Kidney (tissue), 14 donors: ENCODE data around the gene CNTN4. TPM values are rescaled to one million over a fixed set of nuclear protein-coding genes. Genes with fewer than 3 reads are reported as not detected.

Experiments used
- DNase-seq, 5 donors: peaks; one replicate each; pipeline ENCODE4 v3.0.0-alpha.2; 2013 to 2020
- FAIRE-seq: peaks from 2 replicates; lab custom pipeline; 2012; peaks lifted over from hg19 to GRCh38; lab: Jason Lieb, UNC
- H3K27ac ChIP-seq, 2 donors: one replicate each; pipeline ENCODE4 v1.7.0; 2013; ENCODE audit warnings: low read depth in 2 of 2, low read length in 2 of 2, inconsistent platforms in 1 of 2
- H3K27me3 ChIP-seq: one replicate; pipeline ENCODE4 v1.7.1; 2013; ENCODE audit warnings: low read length, inconsistent platforms; ENCODE audit not compliant: control insufficient read depth, insufficient read depth
- H3K36me3 ChIP-seq, 3 donors: one replicate each; pipeline versions ENCODE4 v1.7.0 to v1.7.1; 2013; ENCODE audit warnings: low read length in 3 of 3, control low read depth in 1 of 3, inconsistent platforms in 1 of 3; ENCODE audit not compliant: insufficient read depth in 3 of 3, control insufficient read depth in 2 of 3
- H3K4me1 ChIP-seq, 3 donors: one replicate each; pipeline versions ENCODE4 v1.7.0 to v1.7.1; 2013; ENCODE audit warnings: low read length in 3 of 3, inconsistent platforms in 1 of 3, low read depth in 1 of 3; ENCODE audit not compliant: control insufficient read depth in 2 of 3, insufficient read depth in 2 of 3
- H3K4me3 ChIP-seq, 3 donors: one replicate each; pipeline versions ENCODE4 v1.7.0 to v1.8.1; 2013; ENCODE audit warnings: low read length in 3 of 3, control low read depth in 1 of 3, inconsistent platforms in 1 of 3
- H3K9ac ChIP-seq, 3 donors: one replicate each; pipeline versions ENCODE4 v1.7.0 to v1.7.1; 2013; ENCODE audit warnings: low read length in 3 of 3, control low read depth in 1 of 3, inconsistent platforms in 1 of 3
- H3K9me3 ChIP-seq, 3 donors: one replicate each; pipeline versions ENCODE4 v1.7.0 to v1.7.1; 2013; ENCODE audit warnings: low read length in 3 of 3, control low read depth in 1 of 3, inconsistent platforms in 1 of 3; ENCODE audit not compliant: control insufficient read depth in 2 of 3, insufficient read depth in 1 of 3
- intact Hi-C: fragments of 100-400 bp; cut with DNase I; formaldehyde crosslinking; loops from one replicate; pipeline ENCODE4 v1.11.1; 2022
- polyA plus RNA-seq: library from polyadenylated mRNA; stranded (reverse); fragments of 350-450 nt; fragmentation: Illumina TruSeq; extraction: RNeasy Lipid Tissue Mini Kit (QIAGEN cat#74804); gene quantifications from one replicate; pipeline ENCODE4 v1.2.3, GENCODE V29; 2014; ENCODE audit warnings: low read depth, low replicate concordance; ENCODE audit not compliant: insufficient read depth
- total RNA-seq: library from RNA; stranded (reverse); fragmentation: NEBNext Ultra II Directional; extraction: Animal tissue kit (Norgen Biotek cat#: 25700); gene quantifications from one replicate; pipeline ENCODE4 v1.2.1, GENCODE V29; 2021
- TF ChIP-seq, protein P1 (sequence below): IDR thresholded peaks from 3 replicates; pipeline ENCODE4 v1.5.1; 2012; ENCODE audit warnings: mild to moderate bottlenecking, moderate library complexity, borderline replicate concordance; ENCODE audit not compliant: insufficient read depth; ENCODE audit errors: extremely low read depth
- donor health status: control.
- donor health status: control.
- donor health status: control.
- donor health status: control.
- donor health status: control.
- donor health status: DM: yes; HTN: yes; CAD: no.
- donor health status: Normal renal cell carcinoma (clear cell type).

Gene CNTN4
- total and polyA plus RNA-seq, 2 donors from 2014 or later: 2.2 to 13.4 TPM

DNA sequence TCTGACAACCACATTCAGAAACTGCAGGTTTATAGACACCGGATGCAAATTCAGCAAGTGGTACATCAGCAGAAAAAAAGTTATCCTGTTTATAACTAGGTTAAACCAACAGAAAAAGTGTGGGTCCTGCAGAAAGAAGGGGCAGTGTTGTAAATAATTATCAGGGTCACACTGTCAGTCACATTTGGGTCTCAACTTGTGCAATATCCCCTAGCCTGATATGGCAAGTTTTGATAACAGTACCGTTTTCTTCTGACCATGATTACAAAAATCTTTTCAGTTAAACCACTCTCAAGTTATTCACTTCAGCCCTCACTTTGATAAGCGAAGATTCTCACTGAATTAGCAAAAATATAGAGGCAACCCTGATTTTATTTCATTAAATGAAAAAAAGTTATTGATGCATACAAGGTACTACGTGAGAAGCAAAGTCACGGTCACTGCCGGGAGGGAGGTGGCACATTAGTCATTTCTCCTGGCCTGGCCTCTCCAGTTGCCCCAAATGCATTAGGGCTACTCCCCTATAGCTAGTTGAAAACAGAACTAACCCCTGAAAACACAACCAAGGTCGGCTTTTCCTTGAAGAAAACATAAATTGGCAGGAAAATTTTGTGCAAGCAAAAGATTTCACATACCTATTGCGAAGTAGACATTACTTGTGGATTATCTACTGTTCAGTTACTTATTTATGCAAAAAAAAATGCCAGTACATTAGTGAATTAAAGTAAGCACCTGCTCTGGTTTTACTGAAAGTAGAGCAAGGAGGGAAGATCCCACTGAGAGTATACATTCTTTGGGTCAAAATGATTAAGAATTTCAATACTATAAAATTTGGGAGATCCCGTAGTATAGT lies 982.9 kb downstream of the CNTN4 start:
- intact Hi-C loops: no loop called here
- DNase-seq (no peak), FAIRE-seq (no peak)
- H3K27me3 ChIP-seq: no peaks in the 10 kb centered on the region
- H3K27ac ChIP-seq: no peak overlapping the region
- H3K9ac ChIP-seq: no peak overlapping the region
- no peaks in the 10 kb centered on the region for H3K4me1 ChIP-seq
- no peaks in the 10 kb centered on the region for H3K9me3 ChIP-seq
- H3K4me3 ChIP-seq: no peak overlapping the region
- no peaks in the 10 kb centered on the region for H3K36me3 ChIP-seq
- TF ChIP-seq, protein P1, sequence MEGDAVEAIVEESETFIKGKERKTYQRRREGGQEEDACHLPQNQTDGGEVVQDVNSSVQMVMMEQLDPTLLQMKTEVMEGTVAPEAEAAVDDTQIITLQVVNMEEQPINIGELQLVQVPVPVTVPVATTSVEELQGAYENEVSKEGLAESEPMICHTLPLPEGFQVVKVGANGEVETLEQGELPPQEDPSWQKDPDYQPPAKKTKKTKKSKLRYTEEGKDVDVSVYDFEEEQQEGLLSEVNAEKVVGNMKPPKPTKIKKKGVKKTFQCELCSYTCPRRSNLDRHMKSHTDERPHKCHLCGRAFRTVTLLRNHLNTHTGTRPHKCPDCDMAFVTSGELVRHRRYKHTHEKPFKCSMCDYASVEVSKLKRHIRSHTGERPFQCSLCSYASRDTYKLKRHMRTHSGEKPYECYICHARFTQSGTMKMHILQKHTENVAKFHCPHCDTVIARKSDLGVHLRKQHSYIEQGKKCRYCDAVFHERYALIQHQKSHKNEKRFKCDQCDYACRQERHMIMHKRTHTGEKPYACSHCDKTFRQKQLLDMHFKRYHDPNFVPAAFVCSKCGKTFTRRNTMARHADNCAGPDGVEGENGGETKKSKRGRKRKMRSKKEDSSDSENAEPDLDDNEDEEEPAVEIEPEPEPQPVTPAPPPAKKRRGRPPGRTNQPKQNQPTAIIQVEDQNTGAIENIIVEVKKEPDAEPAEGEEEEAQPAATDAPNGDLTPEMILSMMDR: no peak

DNA sequence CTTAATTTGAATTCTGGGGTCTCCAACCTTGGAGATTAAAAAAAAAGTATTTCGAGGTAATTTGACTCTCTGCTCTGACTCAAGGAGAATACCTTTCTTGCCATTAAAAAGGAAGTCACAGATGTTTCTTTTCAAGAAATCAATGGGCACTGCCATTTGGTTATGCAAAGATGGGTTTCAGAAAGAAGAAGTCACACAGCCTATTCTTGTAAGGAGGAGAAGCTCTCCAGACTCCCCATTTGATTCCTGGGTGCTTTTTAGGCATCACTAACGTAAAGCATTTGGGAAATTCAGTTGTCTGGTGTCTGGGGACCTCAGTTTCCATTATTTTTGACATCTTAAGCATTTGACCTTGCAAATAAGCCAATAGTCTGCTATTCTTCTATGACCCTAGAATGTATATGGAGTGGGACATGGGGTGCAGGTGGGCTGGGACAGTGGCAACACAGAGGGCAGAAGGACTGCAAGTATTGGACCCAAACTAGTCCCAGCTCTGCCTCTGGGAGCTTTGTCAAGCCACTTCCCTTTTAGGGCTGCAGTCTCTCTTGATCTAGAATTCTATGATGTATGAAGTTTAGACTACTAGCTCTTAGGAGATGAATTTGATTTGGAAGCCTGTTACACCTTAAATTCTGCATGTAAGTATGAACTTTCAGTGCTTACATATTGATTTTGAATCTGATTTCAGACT lies 983.7 kb downstream of the CNTN4 start:
- DNase-seq (no peak), FAIRE-seq (no peak)
- Histone ChIP-seq H3K4me1 (no peaks in the 10 kb centered on the region), H3K9me3 (no peaks in the 10 kb centered on the region), H3K27me3 (no peaks in the 10 kb centered on the region), H3K4me3 (no peak overlapping the region), H3K9ac (no peak overlapping the region), H3K36me3 (no peaks in the 10 kb centered on the region), H3K27ac (no peak overlapping the region)
- TF ChIP-seq, protein P1: no peak
- intact Hi-C loops: no loop called here

DNA sequence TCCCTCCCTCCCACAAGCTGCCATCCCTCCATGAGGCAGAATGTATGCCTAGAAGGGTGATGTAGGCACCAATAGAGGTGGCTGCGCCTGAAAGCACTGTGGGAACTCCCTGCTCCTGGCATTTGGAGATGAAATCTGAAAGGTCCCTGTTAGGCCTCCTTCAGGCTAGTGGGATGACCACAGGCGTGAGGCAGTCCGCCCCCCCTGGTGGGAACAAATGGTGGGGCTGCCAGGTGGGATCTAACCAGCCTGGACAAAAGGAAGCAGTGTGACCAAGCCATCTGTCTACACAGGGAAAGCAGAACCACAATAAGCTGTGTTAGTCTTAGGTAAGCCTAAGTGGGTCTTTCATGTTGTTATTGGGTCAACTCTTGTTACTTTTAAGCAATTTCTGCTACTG lies 986.2 kb downstream of the CNTN4 start:
- H3K27me3 ChIP-seq: no peaks in the 10 kb centered on the region
- FAIRE-seq (no peak), DNase-seq (no peak)
- H3K4me3 ChIP-seq: no peak overlapping the region
- intact Hi-C loops: no loop called here
- H3K27ac ChIP-seq: no peak overlapping the region
- H3K9me3 ChIP-seq: no peaks in the 10 kb centered on the region
- H3K36me3 ChIP-seq: no peaks in the 10 kb centered on the region
- H3K9ac ChIP-seq: no peak overlapping the region
- no peaks in the 10 kb centered on the region for H3K4me1 ChIP-seq
- TF ChIP-seq, protein P1: no peak
